Measurements from ENCODE around the gene MPZL3. TPM values are rescaled to one million over a fixed set of nuclear protein-coding genes. Genes with fewer than 3 reads are reported as not detected.
A peak's percentile ranks its signal among the peaks of the same experiment; 100 is the strongest.

The MPZL3 gene
- total and polyA plus RNA-seq, 8 donors: 5.2 to 16.3 (median 7.6) TPM

DNA sequence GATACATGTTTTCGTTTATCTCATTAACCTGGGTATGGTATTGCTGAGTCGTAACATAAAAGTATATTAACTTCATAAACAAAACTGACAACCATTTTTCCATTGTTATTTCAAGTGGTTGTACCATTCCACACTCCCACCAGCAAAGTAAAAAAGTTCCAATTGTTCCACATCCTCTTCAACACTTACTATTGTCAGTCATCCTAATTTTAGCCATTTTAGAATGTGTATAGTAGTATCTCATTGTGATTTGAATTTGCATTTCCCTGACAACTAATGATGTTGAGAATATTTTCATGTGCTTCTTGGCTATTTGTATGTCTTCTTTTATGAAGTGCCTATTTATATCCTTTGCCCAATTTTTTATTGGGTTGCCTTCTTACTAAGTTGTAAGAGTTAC is 41.9 kb upstream of the MPZL3 start:
- Histone ChIP-seq H3K9me3 (no peaks in the 10 kb centered on the region), H3K27me3 (no peaks in the 10 kb centered on the region), H3K27ac (no peak overlapping the region), H3K4me3 (no peak overlapping the region), H3K36me3 (no peaks in the 10 kb centered on the region), H3K4me1 (no peaks in the 10 kb centered on the region)
- intact Hi-C loops (cut with DNase I): loop anchor here in 1 of 2 donors (5.0 to 10.0 kb wide), 2 partner anchors 51 to 97 kb away; partner anchors contain the start of genes CD3D and CD3G
- ATAC-seq (no peak), DNase-seq (no peak)
- TF ChIP-seq, protein P1, sequence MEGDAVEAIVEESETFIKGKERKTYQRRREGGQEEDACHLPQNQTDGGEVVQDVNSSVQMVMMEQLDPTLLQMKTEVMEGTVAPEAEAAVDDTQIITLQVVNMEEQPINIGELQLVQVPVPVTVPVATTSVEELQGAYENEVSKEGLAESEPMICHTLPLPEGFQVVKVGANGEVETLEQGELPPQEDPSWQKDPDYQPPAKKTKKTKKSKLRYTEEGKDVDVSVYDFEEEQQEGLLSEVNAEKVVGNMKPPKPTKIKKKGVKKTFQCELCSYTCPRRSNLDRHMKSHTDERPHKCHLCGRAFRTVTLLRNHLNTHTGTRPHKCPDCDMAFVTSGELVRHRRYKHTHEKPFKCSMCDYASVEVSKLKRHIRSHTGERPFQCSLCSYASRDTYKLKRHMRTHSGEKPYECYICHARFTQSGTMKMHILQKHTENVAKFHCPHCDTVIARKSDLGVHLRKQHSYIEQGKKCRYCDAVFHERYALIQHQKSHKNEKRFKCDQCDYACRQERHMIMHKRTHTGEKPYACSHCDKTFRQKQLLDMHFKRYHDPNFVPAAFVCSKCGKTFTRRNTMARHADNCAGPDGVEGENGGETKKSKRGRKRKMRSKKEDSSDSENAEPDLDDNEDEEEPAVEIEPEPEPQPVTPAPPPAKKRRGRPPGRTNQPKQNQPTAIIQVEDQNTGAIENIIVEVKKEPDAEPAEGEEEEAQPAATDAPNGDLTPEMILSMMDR (IDR thresholded peaks at IDR 0.05): no peak

DNA sequence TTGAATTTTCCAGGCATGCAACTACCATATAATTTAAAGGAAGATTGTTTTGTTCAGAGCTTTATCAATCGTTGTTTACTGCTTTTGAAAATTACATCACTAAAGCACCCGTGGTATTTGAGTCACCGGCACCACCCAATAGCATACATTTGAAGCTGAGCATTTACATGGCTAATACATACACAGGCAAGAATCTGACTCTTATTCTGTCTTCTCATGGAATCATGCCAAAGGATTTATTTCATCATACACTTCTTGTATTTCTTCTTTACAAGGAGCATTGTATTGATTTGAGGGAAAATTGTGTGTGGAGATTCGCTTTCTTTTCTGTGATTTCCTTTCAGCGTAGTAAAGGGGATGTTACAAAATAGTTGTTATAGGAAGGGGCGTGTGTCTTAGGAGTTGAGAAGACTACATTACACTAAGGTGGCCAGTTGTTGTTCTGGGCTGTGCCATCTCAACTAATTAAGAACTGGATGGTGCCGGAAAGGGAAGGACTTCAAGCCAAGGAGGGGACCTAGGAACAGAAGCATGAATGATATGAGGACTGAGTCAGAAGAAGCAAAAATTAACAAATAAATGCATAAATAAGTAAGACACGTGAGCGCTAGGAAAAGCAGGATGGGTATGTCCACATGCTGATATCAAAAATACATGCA is 39.4 kb upstream of the MPZL3 start:
- Histone ChIP-seq H3K36me3 (no peaks in the 10 kb centered on the region), H3K27ac (peak overlapping the region in 1 of 2 donors; percentile 14), H3K27me3 (no peaks in the 10 kb centered on the region), H3K4me3 (no peak overlapping the region), H3K9me3 (no peaks in the 10 kb centered on the region), H3K4me1 (no peaks in the 10 kb centered on the region)
- DNase-seq (no peak), ATAC-seq (peak; percentile 37)
- TF ChIP-seq, protein P1 (IDR thresholded peaks at IDR 0.05): no peak
- intact Hi-C loops (cut with DNase I): loop anchor here in 1 of 2 donors (5.0 to 10.0 kb wide), 2 partner anchors 53 to 94 kb away; partner anchors contain the start of genes CD3D and CD3G

DNA sequence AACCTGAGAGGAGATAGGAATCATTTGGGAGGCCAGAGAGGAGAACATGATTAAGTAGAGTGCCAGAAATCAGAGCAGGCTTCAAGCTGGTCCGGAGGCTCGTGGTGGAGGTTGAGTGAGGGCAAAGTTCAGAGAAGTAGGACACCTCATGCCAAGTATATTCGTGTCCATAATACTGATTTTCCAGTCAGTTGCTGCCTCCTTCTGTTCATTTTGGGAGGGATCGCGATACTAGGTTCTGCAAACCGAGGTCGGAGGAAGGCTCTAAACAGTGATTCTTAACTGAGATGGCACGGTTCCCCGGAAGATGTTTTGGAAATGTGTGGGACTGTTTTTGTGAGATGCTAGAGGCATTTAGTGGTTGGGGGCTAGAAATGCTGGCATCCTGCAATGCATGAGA is 38.8 kb upstream of the MPZL3 start:
- Histone ChIP-seq H3K36me3 (no peaks in the 10 kb centered on the region), H3K4me1 (no peaks in the 10 kb centered on the region), H3K4me3 (no peak overlapping the region), H3K27me3 (no peaks in the 10 kb centered on the region), H3K27ac (peak overlapping the region in 1 of 2 donors; percentile 14), H3K9me3 (no peaks in the 10 kb centered on the region)
- TF ChIP-seq, protein P1 (IDR thresholded peaks at IDR 0.05): peak; percentile 30 to 53
- intact Hi-C loops (cut with DNase I): loop anchor here in 1 of 2 donors (5.0 to 10.0 kb wide), 2 partner anchors 54 to 94 kb away; partner anchors contain the start of genes CD3D and CD3G
- peak in 2 of 4 donors; percentile 33 to 37 for DNase-seq
- ATAC-seq: peak; percentile 95

DNA sequence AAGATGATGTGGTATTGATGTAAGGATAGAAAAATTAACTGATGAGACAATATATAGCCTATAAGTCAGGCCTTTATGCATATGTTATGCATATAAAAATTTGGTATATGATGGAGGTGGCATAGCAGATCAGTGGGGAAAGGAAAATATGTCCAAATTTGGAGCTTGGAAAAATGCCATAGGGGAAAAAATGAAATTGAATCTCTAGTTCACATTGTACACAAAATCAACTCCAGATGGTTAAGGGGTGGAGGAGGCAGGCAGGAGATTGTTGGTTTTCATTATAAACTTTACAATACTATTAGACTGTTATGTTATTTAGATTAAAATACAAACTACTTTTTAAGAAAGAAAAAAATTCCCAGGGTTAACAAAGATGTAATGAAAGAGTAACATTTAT is 37.2 kb upstream of the MPZL3 start:
- no peaks in the 10 kb centered on the region for H3K27me3 ChIP-seq
- no peaks in the 10 kb centered on the region for H3K4me1 ChIP-seq
- no peak overlapping the region for H3K4me3 ChIP-seq
- H3K9me3 ChIP-seq: no peaks in the 10 kb centered on the region
- intact Hi-C loops (cut with DNase I): no loop called here
- H3K27ac ChIP-seq: no peak overlapping the region
- H3K36me3 ChIP-seq: no peaks in the 10 kb centered on the region
- no peak for ATAC-seq
- no peak for DNase-seq
- TF ChIP-seq, protein P1 (IDR thresholded peaks at IDR 0.05): no peak

DNA sequence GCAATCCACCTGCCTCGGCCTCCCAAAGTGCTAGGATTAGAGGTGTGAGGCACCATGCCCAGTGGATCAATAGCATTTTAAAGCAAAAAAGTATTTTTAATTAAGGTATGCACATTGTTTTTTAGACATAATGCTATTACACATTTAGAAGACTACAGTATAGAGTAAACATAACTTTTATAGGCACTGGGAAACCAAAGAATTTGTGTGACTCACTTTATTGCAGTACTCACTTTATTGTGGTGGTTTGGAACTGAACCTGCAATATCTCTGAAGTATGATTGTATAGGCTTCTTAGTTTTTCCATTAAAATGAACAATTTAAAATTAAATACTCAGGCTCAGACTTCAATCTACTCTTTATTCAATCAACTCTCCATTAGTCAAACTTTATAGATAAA is 34.8 kb upstream of the MPZL3 start:
- ATAC-seq: no peak
- no peak overlapping the region for H3K27ac ChIP-seq

More for the DNA sequence above, 34.8 kb upstream of the MPZL3 start:
- no peaks in the 10 kb centered on the region for H3K27me3 ChIP-seq
- no peak for DNase-seq
- no peak overlapping the region for H3K4me3 ChIP-seq
- intact Hi-C loops (cut with DNase I): no loop called here
- TF ChIP-seq, protein P1 (IDR thresholded peaks at IDR 0.05): no peak
- no peaks in the 10 kb centered on the region for H3K9me3 ChIP-seq
- H3K36me3 ChIP-seq: no peaks in the 10 kb centered on the region
- no peaks in the 10 kb centered on the region for H3K4me1 ChIP-seq
